ENCODE results near the gene COL13A1. TPM values are rescaled to one million over a fixed set of nuclear protein-coding genes. Genes with fewer than 3 reads are reported as not detected.
A peak's percentile ranks its signal among the peaks of the same experiment; 100 is the strongest.

The COL13A1 gene
- total RNA-seq, 6 experiments from 2014 or later = 33.5 to 46.6 (median 38.1) TPM

DNA sequence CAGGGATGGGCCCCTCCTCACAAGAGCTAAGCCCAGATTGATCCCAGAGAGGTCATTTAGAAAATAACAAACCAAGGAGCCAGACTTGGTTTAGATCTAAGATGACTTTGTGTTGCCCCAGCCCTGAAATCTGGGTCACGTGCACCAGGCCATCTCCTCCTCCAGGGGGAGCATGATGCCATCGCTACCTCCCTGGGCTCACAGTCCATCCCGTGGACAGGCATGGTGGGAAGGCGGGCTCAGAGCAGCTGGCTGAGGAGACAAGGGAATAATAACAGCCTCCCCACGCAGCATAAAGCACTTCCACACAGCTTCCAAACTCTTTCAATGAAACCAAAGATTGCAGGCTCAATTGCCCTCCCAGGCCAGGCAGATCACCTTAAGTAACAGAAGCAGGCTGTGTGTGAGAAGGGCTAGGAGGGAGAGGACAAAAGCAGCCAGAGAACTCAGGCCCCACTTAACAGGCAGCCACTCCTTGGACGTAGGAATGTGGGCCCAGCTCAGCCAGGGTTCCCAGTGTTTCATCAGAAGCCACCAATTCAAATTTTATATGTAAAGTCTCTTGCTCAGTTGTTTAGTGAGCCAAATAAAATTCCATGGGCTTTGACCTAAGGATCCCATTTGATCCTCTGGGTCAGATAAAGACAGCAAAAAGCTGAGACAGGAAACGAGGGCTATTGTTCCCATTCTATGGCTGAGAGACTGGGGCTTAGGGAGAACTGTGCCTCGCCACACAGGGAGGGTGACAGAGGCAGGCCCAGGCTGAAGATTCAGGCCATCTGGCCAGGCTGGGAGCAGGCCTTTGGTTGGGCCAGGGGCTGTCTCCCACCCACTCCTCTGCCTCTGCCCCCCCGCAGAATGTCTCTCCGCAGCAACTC, 100.2 kb downstream of the COL13A1 start:
- Mint-ChIP-seq H3K9me3 (no peaks in the 10 kb centered on the region), H3K4me1 (ENCODE audit: low read depth) (peaks cover 8% of the 10 kb centered on the region; the same call in 1 of the 2 replicates), H3K4me3 (no peak overlapping the region), H3K36me3 (ENCODE audit: low read depth) (peaks cover 23% of the 10 kb centered on the region), H3K27ac (no peak overlapping the region; the same call in 1 of the 2 replicates), H3K27me3 (ENCODE audit: insufficient read depth) (no peaks in the 10 kb centered on the region; the same call in 1 of the 2 replicates)
- TF ChIP-seq, protein P1, sequence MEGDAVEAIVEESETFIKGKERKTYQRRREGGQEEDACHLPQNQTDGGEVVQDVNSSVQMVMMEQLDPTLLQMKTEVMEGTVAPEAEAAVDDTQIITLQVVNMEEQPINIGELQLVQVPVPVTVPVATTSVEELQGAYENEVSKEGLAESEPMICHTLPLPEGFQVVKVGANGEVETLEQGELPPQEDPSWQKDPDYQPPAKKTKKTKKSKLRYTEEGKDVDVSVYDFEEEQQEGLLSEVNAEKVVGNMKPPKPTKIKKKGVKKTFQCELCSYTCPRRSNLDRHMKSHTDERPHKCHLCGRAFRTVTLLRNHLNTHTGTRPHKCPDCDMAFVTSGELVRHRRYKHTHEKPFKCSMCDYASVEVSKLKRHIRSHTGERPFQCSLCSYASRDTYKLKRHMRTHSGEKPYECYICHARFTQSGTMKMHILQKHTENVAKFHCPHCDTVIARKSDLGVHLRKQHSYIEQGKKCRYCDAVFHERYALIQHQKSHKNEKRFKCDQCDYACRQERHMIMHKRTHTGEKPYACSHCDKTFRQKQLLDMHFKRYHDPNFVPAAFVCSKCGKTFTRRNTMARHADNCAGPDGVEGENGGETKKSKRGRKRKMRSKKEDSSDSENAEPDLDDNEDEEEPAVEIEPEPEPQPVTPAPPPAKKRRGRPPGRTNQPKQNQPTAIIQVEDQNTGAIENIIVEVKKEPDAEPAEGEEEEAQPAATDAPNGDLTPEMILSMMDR (IDR thresholded peaks at IDR 0.05) = peak; percentile 81
- peak; percentile 29 for DNase-seq

DNA sequence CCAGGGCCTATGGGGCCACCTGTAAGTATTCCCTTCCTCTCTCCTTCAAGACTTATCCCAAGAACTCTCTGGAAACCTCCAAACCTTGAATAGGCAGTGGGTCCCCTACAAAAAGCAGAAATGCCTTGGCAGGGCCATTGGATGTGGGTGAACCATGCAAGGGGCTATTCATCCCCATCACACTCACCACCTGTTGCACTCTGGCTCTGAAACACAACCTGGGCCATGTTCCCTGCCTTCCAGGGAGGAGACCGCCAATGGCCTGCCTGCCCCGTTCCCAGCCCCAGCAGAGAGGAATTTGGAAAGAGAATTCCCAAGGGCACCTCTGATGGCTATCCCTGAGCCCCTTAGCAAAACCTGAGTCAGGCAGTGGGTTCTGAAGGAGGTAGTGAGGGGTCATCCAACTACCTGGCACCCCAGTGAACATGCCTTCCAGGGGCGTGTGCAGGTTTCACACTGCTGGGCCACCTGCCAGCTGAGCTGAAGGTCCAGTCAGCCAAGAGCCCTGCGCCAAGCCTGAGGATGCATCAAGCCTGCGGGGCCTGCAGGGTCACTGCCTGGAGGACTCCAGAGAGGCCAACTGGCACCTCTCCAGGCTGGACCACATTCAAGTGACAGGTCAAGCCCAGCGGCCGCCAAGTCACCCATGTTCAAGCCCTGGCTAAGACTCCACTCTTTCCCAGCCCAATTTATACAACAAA, 101.3 kb downstream of the COL13A1 start:
- no peak for DNase-seq
- peaks cover 27% of the 10 kb centered on the region for H3K36me3 Mint-ChIP-seq (ENCODE audit: low read depth)
- no peak overlapping the region for H3K4me3 Mint-ChIP-seq

GRCh38 chr10:69904533-69904932, 102.8 kb downstream of the COL13A1 start:
- Mint-ChIP-seq H3K4me3 (no peak overlapping the region), H3K4me1 (ENCODE audit: low read depth) (peaks cover 14% of the 10 kb centered on the region), H3K27ac (no peak overlapping the region), H3K9me3 (no peaks in the 10 kb centered on the region), H3K27me3 (ENCODE audit: insufficient read depth) (no peaks in the 10 kb centered on the region; the same call in 1 of the 2 replicates), H3K36me3 (ENCODE audit: low read depth) (peaks cover 33% of the 10 kb centered on the region)
- DNase-seq = no peak
- TF ChIP-seq, protein P1 (IDR thresholded peaks at IDR 0.05) = no peak

More for the DNA sequence above, 101.3 kb downstream of the COL13A1 start:
- TF ChIP-seq, protein P1 (IDR thresholded peaks at IDR 0.05) = no peak
- H3K27me3 Mint-ChIP-seq (ENCODE audit: insufficient read depth) = no peaks in the 10 kb centered on the region; the same call in 1 of the 2 replicates
- H3K9me3 Mint-ChIP-seq = no peaks in the 10 kb centered on the region
- H3K27ac Mint-ChIP-seq = no peak overlapping the region
- H3K4me1 Mint-ChIP-seq (ENCODE audit: low read depth) = peaks cover 11% of the 10 kb centered on the region

GRCh38 chr10:69906425-69906824, 104.7 kb downstream of the COL13A1 start:
- TF ChIP-seq, protein P1 (IDR thresholded peaks at IDR 0.05) = no peak
- Mint-ChIP-seq H3K27ac (no peak overlapping the region), H3K27me3 (ENCODE audit: insufficient read depth) (no peaks in the 10 kb centered on the region; the same call in 1 of the 2 replicates)

DNA sequence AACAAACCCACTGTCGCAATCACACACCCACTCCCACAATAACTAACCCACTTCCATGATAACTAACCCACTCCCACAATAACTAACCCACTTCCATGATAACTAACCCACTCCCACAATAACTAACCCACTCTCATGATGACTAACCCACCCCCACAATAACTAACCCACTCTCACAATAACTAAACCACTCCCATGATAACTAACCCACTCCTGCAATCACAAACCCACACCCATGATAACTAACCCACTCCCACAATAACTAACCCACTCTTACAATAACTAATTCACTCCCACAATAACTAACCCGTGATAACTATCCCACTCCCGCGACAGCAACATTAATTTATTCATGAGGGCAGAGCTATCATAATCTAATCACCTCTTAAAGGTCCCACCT, 105.8 kb downstream of the COL13A1 start:
- no peaks in the 10 kb centered on the region; the same call in 1 of the 2 replicates for H3K27me3 Mint-ChIP-seq (ENCODE audit: insufficient read depth)
- TF ChIP-seq, protein P1 (IDR thresholded peaks at IDR 0.05) = no peak
- H3K36me3 Mint-ChIP-seq (ENCODE audit: low read depth) = peaks cover 32% of the 10 kb centered on the region

More at GRCh38 chr10:69906425-69906824, 104.7 kb downstream of the COL13A1 start:
- Mint-ChIP-seq H3K9me3 (no peaks in the 10 kb centered on the region), H3K36me3 (ENCODE audit: low read depth) (peaks cover 35% of the 10 kb centered on the region), H3K4me1 (ENCODE audit: low read depth) (peaks cover 12% of the 10 kb centered on the region), H3K4me3 (no peak overlapping the region)
- DNase-seq = no peak

More for the DNA sequence above, 105.8 kb downstream of the COL13A1 start:
- Mint-ChIP-seq H3K4me1 (ENCODE audit: low read depth) (peaks cover 7% of the 10 kb centered on the region; the same call in 1 of the 2 replicates), H3K9me3 (no peaks in the 10 kb centered on the region), H3K4me3 (no peak overlapping the region), H3K27ac (no peak overlapping the region)
- DNase-seq = no peak
